Renal cortical epithelial cell (primary cell): ENCODE results near the gene NUB1. TPM values are rescaled to one million over a fixed set of nuclear protein-coding genes. Genes with fewer than 3 reads are reported as not detected.

Experiments used
- DNase-seq: peaks from one replicate; pipeline ENCODE4 v3.0.0-alpha.2; 2011; ENCODE audit warnings: low read depth
- total RNA-seq: library from RNA; depleted of rRNA; stranded (reverse); fragments of >200 nt; gene quantifications from 2 replicates; pipeline ENCODE4 v1.2.3, GENCODE V29; 2014

NUB1 gene
- total RNA-seq, 1 donor from 2014 or later: 53.6 TPM

- DNase-seq: no peak
Observed at GRCh38 chr7:151423936-151424335, 82.3 kb downstream of the NUB1 start.

DNA sequence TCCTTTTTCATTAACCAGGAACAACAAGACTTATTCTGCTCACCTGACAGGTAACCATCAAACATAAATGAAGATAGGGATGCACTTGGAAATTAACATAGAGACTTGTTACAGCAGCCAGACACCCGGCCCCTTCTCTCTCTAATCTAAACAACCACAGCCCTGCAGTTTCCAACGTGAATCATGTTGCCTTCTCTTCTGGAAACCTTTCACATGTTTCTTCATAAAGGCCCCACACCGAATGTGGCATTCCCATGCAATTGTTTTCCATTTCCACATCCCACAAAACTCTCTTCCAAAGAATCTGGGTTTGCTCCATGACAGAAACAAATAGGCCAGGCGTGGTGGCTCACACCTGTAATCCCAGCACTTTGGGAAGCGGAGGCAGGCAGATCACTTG is 83.2 kb downstream of the NUB1 start:
- no peak for DNase-seq

- DNase-seq: peak; percentile 38
Observed at GRCh38 chr7:151425670-151426440, 84.2 kb downstream of the NUB1 start.

DNA sequence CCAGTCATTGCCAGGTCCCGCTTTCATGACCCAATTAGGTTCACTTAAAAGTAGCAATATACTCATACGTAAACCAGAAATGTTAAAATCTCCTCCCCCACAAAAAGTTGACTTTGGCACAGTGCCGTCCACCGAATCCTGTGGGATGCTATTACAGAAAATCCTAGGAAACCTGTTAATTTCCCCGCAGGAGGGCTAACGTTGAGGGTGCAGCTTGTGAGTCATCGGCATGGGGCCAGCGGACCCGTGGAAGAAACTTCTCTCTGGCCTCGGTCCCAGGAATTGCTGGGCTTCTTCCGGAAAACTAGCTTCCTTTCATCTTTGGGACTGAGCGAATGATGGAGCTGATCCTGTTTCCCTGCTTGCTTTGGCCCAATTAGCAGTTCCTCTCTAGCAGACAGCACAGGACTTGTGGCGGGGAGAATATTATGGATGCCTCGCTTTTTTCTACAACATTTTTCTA is 84.9 kb downstream of the NUB1 start:
- DNase-seq: peak; percentile 33

DNA sequence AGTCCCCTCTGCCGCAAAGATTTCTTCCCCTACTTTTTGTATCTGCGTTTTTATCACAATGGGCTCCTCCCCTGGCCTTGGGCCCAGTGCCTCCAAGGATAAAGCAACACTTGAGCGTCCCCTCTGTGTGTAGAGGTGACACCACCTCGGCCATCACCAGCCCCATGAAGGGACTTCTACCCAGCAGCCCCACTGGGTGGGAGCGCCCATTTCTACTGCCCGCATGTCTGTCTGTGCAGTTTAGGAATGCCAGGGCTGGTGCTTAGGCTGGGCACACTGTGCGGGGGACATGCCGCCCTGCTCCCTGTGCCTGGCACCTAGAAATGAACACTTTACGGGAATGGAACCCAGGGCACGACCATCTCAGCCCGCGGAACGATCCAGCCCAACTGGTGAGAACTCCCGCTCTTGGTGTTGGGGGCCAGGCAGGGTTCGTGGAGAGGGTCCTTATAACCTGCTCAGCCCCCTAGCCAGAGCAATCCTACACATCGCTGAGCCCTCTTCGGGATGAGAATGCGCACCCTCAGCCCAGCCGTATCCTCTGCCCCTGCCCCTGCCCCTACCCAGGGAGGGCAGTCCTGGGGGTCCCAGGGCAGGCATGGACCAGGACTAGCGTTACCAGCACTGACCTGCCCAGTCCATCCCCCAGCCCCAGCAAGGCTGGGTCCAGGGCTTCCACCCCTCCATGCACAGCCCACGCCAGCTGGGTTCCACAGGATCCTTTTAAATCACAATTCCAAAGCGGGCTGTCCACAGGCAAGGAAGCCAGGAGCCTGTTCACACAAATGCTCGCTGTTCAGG is 85.5 kb downstream of the NUB1 start:
- DNase-seq: no peak

- no peak for DNase-seq
Observed at GRCh38 chr7:151427705-151428377, 86.2 kb downstream of the NUB1 start.

Other genes starting within 250 kb of the NUB1 start
- not detected in 2 replicates for gene GBX1, start 174.1 kb upstream of the NUB1 start, total RNA-seq
- not detected in 2 replicates for gene ASB10, start 154.6 kb upstream of the NUB1 start, total RNA-seq
- gene H2BK1, start 131.3 kb upstream of the NUB1 start, total RNA-seq: not detected in 2 replicates
- 80.6 and 82.7 TPM in 2 replicates for gene ABCF2, start 114.6 kb upstream of the NUB1 start, total RNA-seq
- 49.1 and 65.9 TPM in 2 replicates for gene CHPF2, start 109.3 kb upstream of the NUB1 start, total RNA-seq
- 3.8 and 15.0 TPM in 2 replicates for gene SMARCD3, start 93.1 kb upstream of the NUB1 start, total RNA-seq
- gene WDR86, start 68.2 kb downstream of the NUB1 start, total RNA-seq: 1.5 TPM in 1 of 2 replicates, not detected in the other
- gene CRYGN, start 98.3 kb downstream of the NUB1 start, total RNA-seq: not detected in 2 replicates
- gene RHEB, start 178.1 kb downstream of the NUB1 start, total RNA-seq: 84.8 and 115 TPM in 2 replicates